Activated effector memory CD4-positive, alpha-beta T cell treated with anti-CD3 and anti-CD28 coated beads, Interleukin-2, amount 50 U/mL, for 16 hours (primary cell): ENCODE results near the gene RORC.
"Not testable (repeated sequence)": the region's sequence is repeated elsewhere in the genome, so short reads cannot be mapped to it uniquely, and the experiment has no call there.

Source experiments
- DNase-seq: peaks from one replicate; pipeline ENCODE4 v3.0.0-alpha.2; 2020

RORC gene

GRCh38 chr1:151831605-151832004 lies at the start of gene RORC:
RORC (minus strand) TSS chr1:151831802; CDS start chr1:151831764, 38 bp downstream.
- no peak for DNase-seq

GRCh38 chr1:151875419-151876097 lies 44.0 kb upstream of the RORC start:
- no peak for DNase-seq

GRCh38 chr1:151872776-151873175 lies 41.2 kb upstream of the RORC start:
- DNase-seq: not testable (repeated sequence)

GRCh38 chr1:151871284-151872030 lies 39.9 kb upstream of the RORC start:
- DNase-seq: no peak

GRCh38 chr1:151868486-151868885 lies 36.9 kb upstream of the RORC start:
- no peak for DNase-seq

GRCh38 chr1:151867765-151868411 lies 36.3 kb upstream of the RORC start:
- no peak for DNase-seq

GRCh38 chr1:151867321-151867720 lies 35.7 kb upstream of the RORC start:
- no peak for DNase-seq

DNA sequence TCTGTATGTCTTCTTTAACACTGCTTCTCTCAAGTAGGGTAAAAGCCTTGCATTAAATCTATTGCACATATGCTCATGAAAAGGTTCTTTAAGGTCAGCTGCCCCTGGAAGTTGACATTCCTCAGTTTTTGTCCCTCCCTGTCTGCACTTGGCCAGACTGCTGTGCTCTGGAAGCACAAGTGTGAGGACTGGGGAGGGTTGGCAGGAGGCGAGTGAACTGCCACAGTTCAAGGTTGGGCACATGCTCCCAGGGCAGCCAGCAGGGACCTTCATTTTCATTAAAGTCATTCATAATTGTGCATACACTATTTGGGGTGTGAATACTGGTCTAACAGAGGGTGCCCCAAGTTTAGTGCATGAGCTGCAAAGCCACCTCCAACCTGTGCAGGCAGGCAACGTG lies 32.8 kb upstream of the RORC start:
- no peak for DNase-seq

GRCh38 chr1:151862604-151863003 lies 31.0 kb upstream of the RORC start:
- no peak for DNase-seq

- no peak for DNase-seq
Measured at GRCh38 chr1:151860504-151861187, 29.0 kb upstream of the RORC start.

GRCh38 chr1:151859891-151860293 lies 28.3 kb upstream of the RORC start:
- DNase-seq: no peak

DNA sequence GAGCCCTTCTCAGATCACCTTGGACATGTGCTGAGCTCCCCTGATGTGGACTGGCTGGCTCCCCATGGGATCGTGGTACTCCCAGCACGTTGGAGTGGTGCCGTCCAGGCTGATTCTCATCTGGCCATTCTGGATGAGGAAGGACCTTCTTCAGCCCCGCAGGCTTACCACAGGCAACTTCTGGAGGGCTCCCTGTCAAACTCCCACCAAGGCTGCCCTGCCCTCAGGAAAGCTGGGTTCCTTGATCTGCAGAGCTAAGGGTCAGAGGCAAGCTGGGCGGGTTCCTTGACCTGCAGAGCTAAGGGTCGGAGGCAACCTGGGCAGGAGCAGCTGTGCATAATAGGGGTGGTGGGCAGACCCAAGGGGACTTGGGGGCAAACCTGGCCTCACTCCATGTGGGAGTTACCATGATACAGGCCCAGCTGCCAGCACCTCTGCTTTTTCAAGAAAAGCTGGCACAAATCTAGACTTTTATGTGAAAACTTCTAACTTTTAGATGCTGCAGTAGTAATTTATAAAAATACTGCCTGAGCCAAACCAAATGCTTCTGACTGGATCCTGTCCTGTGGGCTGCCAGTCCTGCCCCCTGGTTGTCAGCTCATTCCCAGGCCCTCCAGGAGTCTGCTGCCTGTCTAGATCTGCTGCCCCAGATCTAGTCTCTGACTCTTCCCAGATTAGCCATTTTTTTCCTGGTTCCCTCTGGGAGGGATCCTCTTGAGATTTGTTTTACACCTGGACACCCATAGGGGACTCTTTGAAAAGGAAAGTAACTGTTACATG lies 27.5 kb upstream of the RORC start:
- DNase-seq: no peak

- DNase-seq: no peak
Measured at GRCh38 chr1:151858030-151858746, 26.6 kb upstream of the RORC start.

GRCh38 chr1:151855933-151856332 lies 24.3 kb upstream of the RORC start:
- no peak for DNase-seq

GRCh38 chr1:151855516-151855915 lies 23.9 kb upstream of the RORC start:
- DNase-seq: not testable (repeated sequence)

DNA sequence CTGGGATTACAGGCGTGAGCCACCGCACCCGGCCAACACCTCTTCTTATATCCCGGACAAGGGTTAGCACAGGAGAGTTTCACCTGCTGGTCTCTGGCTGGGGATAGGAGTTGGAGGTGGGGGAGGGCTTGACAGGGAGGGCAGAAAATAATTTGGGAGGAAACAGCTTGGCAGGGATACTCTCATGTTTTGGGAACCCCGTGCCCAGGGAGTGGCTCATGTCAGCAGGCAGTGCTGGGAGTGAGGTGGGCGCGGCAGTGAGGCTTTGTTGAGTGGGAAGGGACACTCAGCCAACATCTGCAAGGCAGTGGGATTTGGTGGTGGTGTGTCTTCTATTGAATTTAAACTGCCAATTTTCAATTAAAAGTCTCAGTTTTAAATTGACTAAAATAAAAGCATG lies 23.1 kb upstream of the RORC start:
- DNase-seq: no peak

- DNase-seq: no peak
Measured at GRCh38 chr1:151853411-151853943, 21.9 kb upstream of the RORC start, which contains the start of gene THEM5. THEM5 (minus strand) TSS chr1:151853712; CDS start chr1:151853565, 147 bp downstream.

DNA sequence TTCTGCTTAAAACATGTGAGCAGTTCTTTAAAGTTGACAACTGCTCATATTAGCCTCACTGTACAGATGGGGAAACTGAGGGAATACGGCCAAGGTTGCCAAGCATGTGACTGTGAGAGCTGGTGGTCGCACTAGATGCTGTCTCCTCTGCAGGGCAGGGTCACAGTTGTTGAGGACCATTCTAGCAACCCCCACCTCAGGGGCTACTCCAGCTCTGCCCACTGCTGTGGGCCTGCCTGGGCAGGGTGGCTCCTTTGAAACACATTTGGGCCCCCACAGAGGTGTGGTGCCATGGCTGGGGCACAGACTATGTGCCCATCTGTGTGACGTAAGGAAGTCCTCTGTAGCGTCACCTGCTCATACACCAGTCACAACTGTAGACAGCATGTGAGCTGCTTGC lies 21.1 kb upstream of the RORC start:
- DNase-seq: no peak

GRCh38 chr1:151851886-151852285 lies 20.3 kb upstream of the RORC start:
- no peak for DNase-seq

GRCh38 chr1:151849871-151850270 lies 18.3 kb upstream of the RORC start:
- no peak for DNase-seq

- no peak for DNase-seq
Measured at GRCh38 chr1:151849126-151849525, 17.5 kb upstream of the RORC start.
